Glutamatergic neuron (in vitro differentiated cells): ENCODE data around the gene SPTSSB. TPM values are rescaled to one million over a fixed set of nuclear protein-coding genes. Genes with fewer than 3 reads are reported as not detected.
A peak's percentile ranks its signal among the peaks of the same experiment; 100 is the strongest.

Source experiments
- DNase-seq: peaks from one replicate; pipeline ENCODE4 v3.0.0; 2022
- H3K27ac Mint-ChIP-seq: one replicate; pipeline ENCODE4 v1.8.0; 2020; ENCODE audit warnings: mild to moderate bottlenecking, mixed read lengths, inconsistent platforms; ENCODE audit not compliant: unreplicated experiment
- H3K27me3 Mint-ChIP-seq: one replicate; pipeline ENCODE4 v1.8.0; 2020; ENCODE audit warnings: mild to moderate bottlenecking, moderate library complexity, mixed read lengths, inconsistent platforms; ENCODE audit not compliant: unreplicated experiment
- H3K36me3 Mint-ChIP-seq: one replicate; pipeline ENCODE4 v1.8.0; 2020; ENCODE audit warnings: mild to moderate bottlenecking, mixed read lengths, inconsistent platforms; ENCODE audit not compliant: unreplicated experiment
- H3K4me1 Mint-ChIP-seq: one replicate; pipeline ENCODE4 v1.8.0; 2020; ENCODE audit warnings: mild to moderate bottlenecking, low read depth, mixed read lengths, inconsistent platforms; ENCODE audit not compliant: unreplicated experiment
- H3K4me3 Mint-ChIP-seq: one replicate; pipeline ENCODE4 v1.8.0; 2020; ENCODE audit warnings: mild to moderate bottlenecking, mixed read lengths, inconsistent platforms; ENCODE audit not compliant: unreplicated experiment
- H3K9me3 Mint-ChIP-seq: one replicate; pipeline ENCODE4 v1.8.0; 2020; ENCODE audit warnings: mild to moderate bottlenecking, moderate library complexity, mixed read lengths, inconsistent platforms; ENCODE audit not compliant: unreplicated experiment
- total RNA-seq: library from RNA; stranded (reverse); fragmentation: NEBNext Ultra II Directional; extraction: Animal tissue kit (Norgen Biotek cat#: 25700); gene quantifications from one replicate; pipeline ENCODE4 v1.2.1, GENCODE V29; 2021; ENCODE audit not compliant: unreplicated experiment
- TF ChIP-seq, protein P1 (sequence below): fragments of 200-600 bp; sonication (generic); IDR thresholded peaks from one replicate; pipeline ENCODE4 v1.5.0; 2021; ENCODE audit not compliant: partially characterized antibody, unreplicated experiment

Gene SPTSSB
- total RNA-seq, 1 donor from 2014 or later: 1.9 TPM

DNA sequence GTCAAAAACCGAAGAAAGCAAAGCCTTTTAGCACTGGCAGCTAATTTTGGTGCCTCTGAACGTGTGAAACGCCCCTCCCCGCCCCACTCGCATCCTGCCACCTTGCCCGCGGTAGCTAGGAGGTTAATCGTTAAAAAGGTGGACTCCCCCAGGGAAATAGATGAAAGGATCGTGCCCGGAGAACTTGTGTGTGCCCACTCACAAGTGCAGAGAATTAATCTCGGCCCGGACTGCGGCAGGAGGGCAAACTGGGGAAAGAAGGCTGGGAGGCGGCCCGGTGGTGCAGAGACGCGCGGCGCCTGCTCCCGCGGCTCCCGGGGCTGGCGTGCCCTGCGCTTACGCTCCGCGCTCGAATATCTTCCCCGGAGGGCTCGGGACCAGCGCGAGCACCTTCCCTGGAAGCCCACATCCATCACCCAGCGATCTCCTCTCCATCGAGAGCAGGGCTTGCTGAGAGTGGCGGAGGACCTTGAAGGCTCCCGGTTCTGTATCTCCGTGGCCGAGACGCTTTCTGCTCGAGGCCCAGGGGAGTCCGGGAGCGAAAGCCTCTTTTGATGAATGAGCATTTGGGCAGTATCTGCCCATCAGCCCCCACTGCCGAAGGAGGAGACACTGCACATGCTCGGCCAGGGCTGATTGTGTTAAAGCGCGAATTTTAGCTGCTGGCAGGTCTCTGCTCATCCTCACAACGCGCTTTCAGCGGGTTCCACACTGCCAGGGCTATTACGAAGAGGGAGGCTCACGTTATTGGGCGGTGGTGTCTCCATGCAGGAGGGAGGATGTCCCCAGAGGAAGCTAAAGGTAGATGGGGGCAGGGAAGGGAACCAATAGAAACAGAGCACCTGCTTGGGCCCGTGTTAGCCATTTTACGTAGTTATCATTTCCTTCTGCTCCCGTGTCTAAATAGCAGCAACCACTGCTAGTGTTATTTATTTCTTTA is 1.3 kb upstream of the SPTSSB start:
- TF ChIP-seq, protein P1, sequence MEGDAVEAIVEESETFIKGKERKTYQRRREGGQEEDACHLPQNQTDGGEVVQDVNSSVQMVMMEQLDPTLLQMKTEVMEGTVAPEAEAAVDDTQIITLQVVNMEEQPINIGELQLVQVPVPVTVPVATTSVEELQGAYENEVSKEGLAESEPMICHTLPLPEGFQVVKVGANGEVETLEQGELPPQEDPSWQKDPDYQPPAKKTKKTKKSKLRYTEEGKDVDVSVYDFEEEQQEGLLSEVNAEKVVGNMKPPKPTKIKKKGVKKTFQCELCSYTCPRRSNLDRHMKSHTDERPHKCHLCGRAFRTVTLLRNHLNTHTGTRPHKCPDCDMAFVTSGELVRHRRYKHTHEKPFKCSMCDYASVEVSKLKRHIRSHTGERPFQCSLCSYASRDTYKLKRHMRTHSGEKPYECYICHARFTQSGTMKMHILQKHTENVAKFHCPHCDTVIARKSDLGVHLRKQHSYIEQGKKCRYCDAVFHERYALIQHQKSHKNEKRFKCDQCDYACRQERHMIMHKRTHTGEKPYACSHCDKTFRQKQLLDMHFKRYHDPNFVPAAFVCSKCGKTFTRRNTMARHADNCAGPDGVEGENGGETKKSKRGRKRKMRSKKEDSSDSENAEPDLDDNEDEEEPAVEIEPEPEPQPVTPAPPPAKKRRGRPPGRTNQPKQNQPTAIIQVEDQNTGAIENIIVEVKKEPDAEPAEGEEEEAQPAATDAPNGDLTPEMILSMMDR: no peak
- DNase-seq: peak; percentile 60
- Mint-ChIP-seq H3K4me3 (peak overlapping the region; percentile 95), H3K27ac (peak overlapping the region; percentile 77), H3K4me1 (peaks cover 2% of the 10 kb centered on the region), H3K9me3 (peaks cover 3% of the 10 kb centered on the region), H3K36me3 (no peaks in the 10 kb centered on the region), H3K27me3 (peaks cover 4% of the 10 kb centered on the region)

DNA sequence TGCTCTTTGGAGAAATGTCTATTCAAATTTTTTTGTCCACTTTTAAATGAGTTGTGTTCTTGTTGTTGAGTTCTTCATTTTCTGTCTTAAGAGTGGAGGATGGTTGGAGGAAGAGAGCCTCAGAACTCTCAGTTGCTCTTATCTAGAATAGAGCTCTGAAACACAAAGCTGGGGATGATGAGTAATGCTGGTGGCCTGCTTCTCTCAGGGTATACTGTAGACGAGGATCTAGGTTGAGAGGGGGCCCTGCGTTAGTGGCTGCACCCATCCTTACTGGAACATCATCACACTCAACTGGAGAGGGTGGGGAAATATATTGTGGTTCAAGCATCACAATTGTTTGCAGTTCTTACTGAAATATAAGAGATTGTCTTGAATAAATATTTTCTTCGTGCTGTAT is 1.8 kb downstream of the SPTSSB start:
- no peak for DNase-seq
- H3K27ac Mint-ChIP-seq: no peak overlapping the region
- H3K27me3 Mint-ChIP-seq: peaks cover 4% of the 10 kb centered on the region
- TF ChIP-seq, protein P1: no peak
- H3K4me1 Mint-ChIP-seq: peaks cover 5% of the 10 kb centered on the region
- no peak overlapping the region for H3K4me3 Mint-ChIP-seq
- H3K36me3 Mint-ChIP-seq: no peaks in the 10 kb centered on the region
- peaks cover 3% of the 10 kb centered on the region for H3K9me3 Mint-ChIP-seq

DNA sequence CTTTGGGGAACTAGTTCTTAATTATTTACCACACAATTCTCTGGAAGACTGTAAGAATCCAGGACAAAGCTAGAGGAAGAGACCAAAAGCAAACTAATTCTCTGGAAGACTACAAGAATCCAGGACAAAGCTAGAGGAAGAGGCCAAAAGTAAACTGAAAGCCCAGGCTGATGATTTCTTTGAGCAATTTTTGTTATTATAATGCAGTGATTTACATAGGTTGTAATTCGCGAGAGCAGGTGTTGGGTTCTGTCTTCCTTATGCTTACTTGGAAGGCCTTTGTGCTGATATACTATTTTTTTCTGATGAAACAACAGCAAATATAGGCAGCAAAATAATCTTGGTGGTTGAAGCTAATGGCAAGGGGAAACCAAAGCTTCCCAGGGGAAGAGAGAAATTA is 5.2 kb downstream of the SPTSSB start:
- no peak for DNase-seq
- TF ChIP-seq, protein P1: no peak
- Mint-ChIP-seq H3K4me1 (peaks cover 3% of the 10 kb centered on the region), H3K27ac (no peak overlapping the region), H3K27me3 (no peaks in the 10 kb centered on the region), H3K36me3 (no peaks in the 10 kb centered on the region), H3K9me3 (no peaks in the 10 kb centered on the region), H3K4me3 (no peak overlapping the region)

DNA sequence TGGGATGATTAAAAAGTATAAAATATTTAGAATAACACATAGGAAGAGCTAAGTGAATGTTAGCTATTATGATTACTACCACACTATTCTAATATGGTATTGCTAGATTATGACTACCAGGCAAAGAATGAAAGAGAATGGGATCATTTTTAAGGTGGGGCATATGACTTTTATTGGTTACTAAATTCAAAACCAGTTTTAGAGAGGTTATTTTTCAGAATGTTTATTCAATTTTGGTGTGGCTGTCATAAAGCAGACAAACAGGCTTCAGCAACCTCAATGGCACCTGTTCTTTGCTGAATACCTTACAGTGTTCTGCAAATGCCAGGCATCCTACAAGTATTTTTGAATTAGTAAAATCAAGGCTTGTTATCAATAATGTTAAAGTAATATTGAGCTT is 12.8 kb downstream of the SPTSSB start:
- no peaks in the 10 kb centered on the region for H3K4me1 Mint-ChIP-seq
- no peaks in the 10 kb centered on the region for H3K27me3 Mint-ChIP-seq
- no peaks in the 10 kb centered on the region for H3K9me3 Mint-ChIP-seq
- no peak overlapping the region for H3K27ac Mint-ChIP-seq
- DNase-seq: no peak
- no peaks in the 10 kb centered on the region for H3K36me3 Mint-ChIP-seq
- H3K4me3 Mint-ChIP-seq: no peak overlapping the region
- TF ChIP-seq, protein P1: no peak

DNA sequence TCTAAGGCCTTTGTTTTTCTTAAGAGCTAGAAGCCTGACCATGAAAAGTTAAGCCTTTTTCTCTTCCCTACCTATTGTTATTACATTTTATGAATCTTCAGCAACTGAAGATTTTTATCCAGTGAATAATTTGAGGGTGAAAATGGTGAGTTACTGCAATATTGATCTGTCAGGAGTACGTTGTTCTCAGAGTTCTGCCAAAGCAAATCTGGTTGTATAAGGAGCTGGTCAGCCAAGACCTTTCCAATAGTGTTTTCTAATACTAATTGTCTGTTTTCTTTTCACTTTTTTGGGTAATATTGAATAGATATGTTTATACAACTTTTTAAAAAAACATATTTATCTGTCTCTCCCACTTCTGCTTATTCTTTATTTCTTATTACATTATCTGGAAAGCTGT is 15.0 kb downstream of the SPTSSB start:
- Mint-ChIP-seq H3K36me3 (no peaks in the 10 kb centered on the region), H3K27ac (no peak overlapping the region), H3K27me3 (no peaks in the 10 kb centered on the region), H3K4me1 (no peaks in the 10 kb centered on the region), H3K4me3 (no peak overlapping the region), H3K9me3 (no peaks in the 10 kb centered on the region)
- TF ChIP-seq, protein P1: no peak
- no peak for DNase-seq
